Upper lobe of right lung (tissue), 1 donor: Measurements from ENCODE around the gene MUC3A. TPM values are rescaled to one million over a fixed set of nuclear protein-coding genes. Genes with fewer than 3 reads are reported as not detected.
A peak's percentile ranks its signal among the peaks of the same experiment; 100 is the strongest.
"Not testable (repeated sequence)": the region's sequence is repeated elsewhere in the genome, so short reads cannot be mapped to it uniquely, and the experiment has no call there.

ENCODE experiments used
- ATAC-seq: fragments of 200-7000 bp; cut with Tn5 transposase; one replicate; pipeline ENCODE4 v1.9.1; 2020; ENCODE audit warnings: mild to moderate bottlenecking, moderate library complexity
- DNase-seq: peaks from one replicate; pipeline ENCODE4 v3.0.0-alpha.2; 2020
- H3K27ac ChIP-seq: fragments of 200-600 bp; one replicate; pipeline ENCODE4 v1.8.0; 2022
- H3K27me3 ChIP-seq: fragments of 200-600 bp; one replicate; pipeline ENCODE4 v1.8.0; 2022; ENCODE audit warnings: mild to moderate bottlenecking
- H3K36me3 ChIP-seq: fragments of 200-600 bp; one replicate; pipeline ENCODE4 v1.8.0; 2022
- H3K4me1 ChIP-seq: fragments of 200-600 bp; one replicate; pipeline ENCODE4 v1.8.0; 2022
- H3K4me3 ChIP-seq: fragments of 200-600 bp; one replicate; pipeline ENCODE4 v1.8.0; 2022; ENCODE audit warnings: mild to moderate bottlenecking
- H3K9me3 ChIP-seq: fragments of 200-600 bp; one replicate; pipeline ENCODE4 v1.8.0; 2022
- intact Hi-C: fragments of 100-400 bp; cut with DNase I; formaldehyde crosslinking; loops from one replicate; pipeline ENCODE4 v1.11.0; 2022
- total RNA-seq: library from RNA; stranded (reverse); fragmentation: NEBNext Ultra II Directional; extraction: Animal tissue kit (Norgen Biotek cat#: 25700); gene quantifications from one replicate; pipeline ENCODE4 v1.2.1, GENCODE V29; 2021
- TF ChIP-seq, protein P1 (sequence below): fragments of 200-600 bp; IDR thresholded peaks from one replicate; pipeline ENCODE4 v1.8.0; 2022; ENCODE audit warnings: antibody characterized with exemption
- donor health status: DM: no; HTN: yes; CAD: no; lungs with severe emphysema.

The MUC3A gene
- total RNA-seq, 1 donor from 2014 or later = 2.7 TPM

DNA sequence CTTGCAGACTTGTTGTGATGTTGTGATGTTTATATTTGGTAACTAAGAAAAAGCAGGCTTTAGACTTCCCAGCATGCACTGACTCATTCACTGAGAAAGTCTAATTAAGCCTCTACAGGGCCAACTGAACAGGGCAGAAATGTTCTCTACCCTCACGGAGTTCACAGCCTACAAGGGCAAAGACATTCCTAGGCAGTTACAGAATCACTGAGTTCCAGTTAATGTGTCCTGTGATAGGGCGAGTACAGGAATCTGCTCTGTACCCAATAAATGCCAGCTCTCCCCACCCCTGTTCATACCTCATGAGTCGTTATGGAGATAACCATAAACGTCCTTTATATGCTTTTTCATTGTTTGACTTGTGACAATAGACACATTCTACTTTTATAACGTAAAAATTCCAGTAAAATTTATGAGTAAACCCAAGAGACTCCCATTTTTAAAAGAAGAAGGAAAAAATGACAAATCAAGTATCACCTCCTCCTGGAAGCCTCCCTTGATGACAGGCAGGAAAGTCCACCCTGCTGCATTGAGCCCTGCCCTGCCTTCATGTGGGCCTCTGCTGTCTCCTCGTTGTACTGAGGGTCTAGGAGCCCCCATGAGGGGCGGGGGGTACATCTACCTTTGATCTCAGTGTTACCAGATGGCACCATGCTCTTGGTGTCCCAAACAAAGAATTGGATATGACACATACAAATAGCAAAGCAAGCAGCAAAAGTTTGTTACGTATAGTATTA lies 34.3 kb downstream of the MUC3A start:
- Histone ChIP-seq H3K4me3 (no peak overlapping the region), H3K27me3 (no peaks in the 10 kb centered on the region), H3K4me1 (no peaks in the 10 kb centered on the region), H3K36me3 (no peaks in the 10 kb centered on the region), H3K9me3 (no peaks in the 10 kb centered on the region), H3K27ac (no peak overlapping the region)
- intact Hi-C loops = no loop called here
- DNase-seq (no peak), ATAC-seq (peak; percentile 66)
- TF ChIP-seq, protein P1, sequence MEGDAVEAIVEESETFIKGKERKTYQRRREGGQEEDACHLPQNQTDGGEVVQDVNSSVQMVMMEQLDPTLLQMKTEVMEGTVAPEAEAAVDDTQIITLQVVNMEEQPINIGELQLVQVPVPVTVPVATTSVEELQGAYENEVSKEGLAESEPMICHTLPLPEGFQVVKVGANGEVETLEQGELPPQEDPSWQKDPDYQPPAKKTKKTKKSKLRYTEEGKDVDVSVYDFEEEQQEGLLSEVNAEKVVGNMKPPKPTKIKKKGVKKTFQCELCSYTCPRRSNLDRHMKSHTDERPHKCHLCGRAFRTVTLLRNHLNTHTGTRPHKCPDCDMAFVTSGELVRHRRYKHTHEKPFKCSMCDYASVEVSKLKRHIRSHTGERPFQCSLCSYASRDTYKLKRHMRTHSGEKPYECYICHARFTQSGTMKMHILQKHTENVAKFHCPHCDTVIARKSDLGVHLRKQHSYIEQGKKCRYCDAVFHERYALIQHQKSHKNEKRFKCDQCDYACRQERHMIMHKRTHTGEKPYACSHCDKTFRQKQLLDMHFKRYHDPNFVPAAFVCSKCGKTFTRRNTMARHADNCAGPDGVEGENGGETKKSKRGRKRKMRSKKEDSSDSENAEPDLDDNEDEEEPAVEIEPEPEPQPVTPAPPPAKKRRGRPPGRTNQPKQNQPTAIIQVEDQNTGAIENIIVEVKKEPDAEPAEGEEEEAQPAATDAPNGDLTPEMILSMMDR = no peak

DNA sequence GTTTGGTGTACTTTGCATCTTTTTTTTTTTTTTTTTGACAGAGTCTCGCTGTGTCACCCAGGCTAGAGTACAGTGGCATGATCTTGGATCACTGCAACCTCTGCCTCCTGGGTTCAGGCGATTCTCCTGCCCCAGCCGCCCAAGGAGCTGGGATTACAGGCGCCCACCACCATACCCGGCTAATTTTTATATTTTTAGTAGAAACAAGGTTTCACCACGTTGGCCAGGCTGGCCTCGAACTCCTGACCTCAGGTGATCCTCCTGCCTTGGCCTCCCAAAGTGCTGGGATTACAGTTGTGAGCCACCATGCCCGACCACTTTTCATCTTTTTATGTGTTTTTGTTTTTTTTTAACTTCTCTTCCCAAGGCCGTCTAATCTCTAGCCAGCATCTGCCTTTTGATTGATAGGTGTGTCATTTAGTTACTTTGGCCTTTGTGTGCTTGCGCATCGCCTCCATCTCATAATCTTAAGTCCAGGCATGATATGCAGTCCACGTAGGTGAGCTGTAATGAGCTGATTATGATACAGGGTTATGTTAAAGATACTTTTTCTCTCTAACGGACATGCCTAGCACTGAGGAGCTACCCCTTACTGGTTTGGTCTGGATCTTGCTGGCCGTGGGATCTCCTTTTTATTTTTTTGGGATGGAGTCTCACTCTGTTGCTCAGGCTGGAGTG lies 35.0 kb downstream of the MUC3A start:
- H3K9me3 ChIP-seq, H3K36me3 ChIP-seq, ATAC-seq, H3K27ac ChIP-seq, intact Hi-C loops, H3K4me1 ChIP-seq, H3K27me3 ChIP-seq, H3K4me3 ChIP-seq, DNase-seq: not testable (repeated sequence)

DNA sequence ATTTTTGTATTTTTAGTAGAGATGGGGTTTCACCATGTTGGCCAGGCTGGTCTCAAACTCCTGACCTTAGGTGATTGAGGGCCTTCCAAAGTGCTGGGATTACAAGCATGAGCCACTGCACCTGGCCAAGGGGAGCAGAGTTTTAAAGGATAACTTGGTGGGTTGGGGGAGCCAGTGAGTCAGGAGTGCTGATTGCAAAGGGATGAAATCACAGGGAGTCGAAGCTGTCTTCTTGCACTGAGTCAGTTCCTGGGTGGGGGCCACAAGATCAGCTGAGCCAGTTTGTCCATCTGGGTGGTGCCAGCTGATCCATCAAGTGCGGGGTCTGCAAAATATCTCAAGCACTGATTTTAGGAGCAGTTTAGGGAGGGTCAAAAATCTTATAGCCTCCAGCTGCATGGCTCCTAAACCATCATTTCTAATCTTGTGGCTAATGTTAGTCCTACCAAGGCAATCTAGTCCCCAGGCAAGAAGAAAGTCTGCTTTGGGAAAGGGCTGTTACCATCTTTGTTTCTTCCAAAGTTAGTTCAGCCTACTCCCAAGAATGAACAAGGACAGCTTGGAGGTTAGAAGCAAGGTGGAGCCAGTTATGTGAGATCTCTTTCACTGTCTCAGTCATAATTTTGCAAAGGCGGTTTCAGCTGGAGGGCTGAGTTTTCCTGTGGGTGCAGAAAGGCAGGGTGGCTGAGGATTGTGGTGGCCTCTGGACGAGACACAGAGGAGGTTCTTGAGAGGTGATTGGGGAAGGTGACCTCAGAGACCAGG lies 35.9 kb downstream of the MUC3A start:
- H3K4me3 ChIP-seq, DNase-seq, H3K4me1 ChIP-seq, intact Hi-C loops, ATAC-seq, H3K27ac ChIP-seq, H3K36me3 ChIP-seq, H3K9me3 ChIP-seq, H3K27me3 ChIP-seq: not testable (repeated sequence)

DNA sequence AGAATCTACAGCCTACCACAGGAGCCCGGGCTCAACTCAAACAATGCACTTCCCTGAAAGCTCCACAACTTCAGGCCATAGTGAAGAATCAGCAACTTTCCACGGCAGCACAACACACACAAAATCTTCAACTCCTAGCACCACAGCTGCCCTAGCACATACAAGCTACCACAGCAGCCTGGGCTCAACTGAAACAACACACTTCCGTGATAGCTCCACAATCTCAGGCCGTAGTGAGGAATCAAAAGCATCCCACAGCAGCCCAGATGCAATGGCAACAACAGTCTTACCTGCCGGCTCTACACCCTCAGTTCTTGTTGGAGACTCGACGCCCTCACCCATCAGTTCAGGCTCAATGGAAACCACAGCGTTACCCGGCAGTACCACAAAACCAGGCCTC lies 42.3 kb downstream of the MUC3A start:
- Histone ChIP-seq H3K9me3 (no peaks in the 10 kb centered on the region), H3K4me1 (no peaks in the 10 kb centered on the region), H3K27me3 (no peaks in the 10 kb centered on the region), H3K4me3 (no peak overlapping the region), H3K36me3 (no peaks in the 10 kb centered on the region), H3K27ac (no peak overlapping the region)
- intact Hi-C loops = no loop called here
- TF ChIP-seq, protein P1 = no peak
- ATAC-seq = no peak
- DNase-seq = no peak

DNA sequence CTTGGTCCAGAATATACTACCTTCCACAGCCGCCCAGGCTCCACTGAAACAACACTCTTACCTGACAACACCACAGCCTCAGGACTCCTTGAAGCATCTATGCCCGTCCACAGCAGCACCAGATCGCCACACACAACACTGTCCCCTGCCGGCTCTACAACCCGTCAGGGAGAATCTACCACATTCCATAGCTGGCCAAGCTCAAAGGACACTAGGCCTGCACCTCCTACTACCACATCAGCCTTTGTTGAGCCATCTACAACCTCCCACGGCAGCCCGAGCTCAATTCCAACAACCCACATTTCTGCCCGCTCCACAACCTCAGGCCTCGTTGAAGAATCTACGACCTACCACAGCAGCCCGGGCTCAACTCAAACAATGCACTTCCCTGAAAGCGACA lies 42.9 kb downstream of the MUC3A start:
- ATAC-seq, H3K27me3 ChIP-seq, H3K4me1 ChIP-seq, H3K4me3 ChIP-seq, intact Hi-C loops, H3K27ac ChIP-seq, H3K36me3 ChIP-seq, DNase-seq, H3K9me3 ChIP-seq: not testable (repeated sequence)

DNA sequence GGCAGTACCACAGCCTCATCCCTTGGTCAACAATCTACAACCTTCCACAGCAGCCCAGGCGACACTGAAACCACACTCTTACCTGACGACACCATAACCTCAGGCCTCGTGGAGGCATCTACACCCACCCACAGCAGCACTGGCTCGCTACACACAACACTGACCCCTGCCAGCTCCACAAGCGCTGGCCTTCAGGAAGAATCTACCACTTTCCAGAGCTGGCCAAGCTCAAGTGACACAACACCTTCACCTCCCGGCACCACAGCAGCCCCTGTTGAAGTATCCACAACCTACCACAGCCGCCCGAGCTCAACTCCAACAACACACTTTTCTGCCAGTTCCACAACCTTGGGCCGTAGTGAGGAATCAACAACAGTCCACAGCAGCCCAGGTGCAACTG lies 45.3 kb downstream of the MUC3A start:
- intact Hi-C loops, H3K4me3 ChIP-seq, H3K27ac ChIP-seq, DNase-seq, H3K27me3 ChIP-seq, H3K36me3 ChIP-seq, H3K4me1 ChIP-seq, H3K9me3 ChIP-seq: not testable (repeated sequence)
- ATAC-seq = peak; percentile 58

DNA sequence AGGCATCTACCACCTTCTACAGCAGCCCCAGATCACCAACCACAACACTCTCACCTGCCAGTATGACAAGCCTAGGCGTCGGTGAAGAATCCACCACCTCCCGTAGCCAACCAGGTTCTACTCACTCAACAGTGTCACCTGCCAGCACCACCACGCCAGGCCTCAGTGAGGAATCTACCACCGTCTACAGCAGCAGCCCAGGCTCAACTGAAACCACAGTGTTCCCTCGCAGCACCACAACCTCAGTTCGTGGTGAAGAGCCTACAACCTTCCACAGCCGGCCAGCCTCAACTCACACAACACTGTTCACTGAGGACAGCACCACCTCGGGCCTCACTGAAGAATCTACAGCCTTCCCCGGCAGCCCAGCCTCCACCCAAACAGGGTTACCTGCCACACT lies 49.2 kb downstream of the MUC3A start:
- H3K9me3 ChIP-seq, intact Hi-C loops, H3K27ac ChIP-seq, H3K4me1 ChIP-seq, ATAC-seq, DNase-seq, H3K27me3 ChIP-seq, H3K36me3 ChIP-seq, H3K4me3 ChIP-seq: not testable (repeated sequence)

DNA sequence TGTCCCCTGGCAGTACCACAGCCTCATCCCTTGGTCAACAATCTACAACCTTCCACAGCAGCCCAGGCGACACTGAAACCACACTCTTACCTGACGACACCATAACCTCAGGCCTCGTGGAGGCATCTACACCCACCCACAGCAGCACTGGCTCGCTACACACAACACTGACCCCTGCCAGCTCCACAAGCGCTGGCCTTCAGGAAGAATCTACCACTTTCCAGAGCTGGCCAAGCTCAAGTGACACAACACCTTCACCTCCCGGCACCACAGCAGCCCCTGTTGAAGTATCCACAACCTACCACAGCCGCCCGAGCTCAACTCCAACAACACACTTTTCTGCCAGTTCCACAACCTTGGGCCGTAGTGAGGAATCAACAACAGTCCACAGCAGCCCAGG lies 50.0 kb downstream of the MUC3A start:
- H3K4me3 ChIP-seq, DNase-seq, H3K27me3 ChIP-seq, H3K9me3 ChIP-seq, H3K27ac ChIP-seq, intact Hi-C loops, H3K36me3 ChIP-seq, H3K4me1 ChIP-seq: not testable (repeated sequence)
- ATAC-seq = peak; percentile 51

DNA sequence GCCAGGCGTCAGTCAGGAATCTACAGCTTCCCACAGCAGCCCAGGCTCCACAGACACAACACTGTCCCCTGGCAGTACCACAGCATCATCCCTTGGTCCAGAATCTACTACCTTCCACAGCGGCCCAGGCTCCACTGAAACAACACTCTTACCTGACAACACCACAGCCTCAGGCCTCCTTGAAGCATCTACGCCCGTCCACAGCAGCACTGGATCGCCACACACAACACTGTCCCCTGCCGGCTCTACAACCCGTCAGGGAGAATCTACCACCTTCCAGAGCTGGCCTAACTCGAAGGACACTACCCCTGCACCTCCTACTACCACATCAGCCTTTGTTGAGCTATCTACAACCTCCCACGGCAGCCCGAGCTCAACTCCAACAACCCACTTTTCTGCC lies 50.7 kb downstream of the MUC3A start:
- H3K27me3 ChIP-seq, H3K36me3 ChIP-seq, DNase-seq, H3K4me1 ChIP-seq, H3K4me3 ChIP-seq, H3K27ac ChIP-seq, intact Hi-C loops, H3K9me3 ChIP-seq, ATAC-seq: not testable (repeated sequence)

DNA sequence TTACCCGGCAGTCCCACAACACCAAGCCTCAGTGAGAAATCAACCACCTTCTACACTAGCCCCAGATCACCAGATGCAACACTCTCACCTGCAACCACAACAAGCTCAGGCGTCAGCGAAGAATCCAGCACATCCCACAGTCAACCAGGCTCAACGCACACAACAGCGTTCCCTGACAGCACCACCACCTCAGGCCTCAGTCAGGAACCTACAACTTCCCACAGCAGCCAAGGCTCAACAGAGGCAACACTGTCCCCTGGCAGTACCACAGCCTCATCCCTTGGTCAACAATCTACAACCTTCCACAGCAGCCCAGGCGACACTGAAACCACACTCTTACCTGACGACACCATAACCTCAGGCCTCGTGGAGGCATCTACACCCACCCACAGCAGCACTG lies 53.0 kb downstream of the MUC3A start:
- H3K4me3 ChIP-seq, H3K27ac ChIP-seq, intact Hi-C loops, H3K27me3 ChIP-seq, H3K36me3 ChIP-seq, H3K4me1 ChIP-seq, H3K9me3 ChIP-seq, DNase-seq: not testable (repeated sequence)
- peak; percentile 24 for ATAC-seq

DNA sequence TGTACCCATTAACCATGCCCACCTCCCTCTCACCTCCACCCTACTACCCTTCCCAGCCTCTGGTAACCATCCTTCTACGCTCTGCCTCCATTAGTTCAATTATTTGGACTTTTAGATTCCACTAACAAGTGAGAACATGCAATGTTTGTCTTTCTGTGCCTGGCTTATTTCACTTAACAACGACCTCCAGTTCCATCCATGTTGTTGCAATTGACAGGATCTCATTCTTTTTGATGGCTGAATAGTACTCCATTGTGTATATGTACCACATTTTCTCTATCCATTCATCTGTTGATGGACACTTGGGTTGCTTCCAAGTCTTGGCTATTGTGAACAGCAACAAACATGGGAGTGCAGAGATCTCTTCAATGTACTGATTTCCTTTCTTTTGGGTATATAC lies 58.0 kb downstream of the MUC3A start:
- ATAC-seq, H3K27me3 ChIP-seq, DNase-seq: not testable (repeated sequence)

More for the DNA sequence above, 58.0 kb downstream of the MUC3A start:
- H3K9me3 ChIP-seq, intact Hi-C loops, H3K4me1 ChIP-seq, H3K36me3 ChIP-seq, H3K4me3 ChIP-seq, H3K27ac ChIP-seq: not testable (repeated sequence)
